Stimulated activated CD8-positive, alpha-beta memory T cell treated with anti-CD3 and anti-CD28 coated beads, Interleukin-12 subunit alpha, Interleukin-12 subunit beta, amount 100 ng/mL, for 4 hours (primary cell): Measurements from ENCODE around the gene RBM22.

Source experiments
- DNase-seq: peaks from one replicate; pipeline ENCODE4 v3.0.0-alpha.2; 2020; ENCODE audit warnings: low read depth

Gene RBM22

DNA sequence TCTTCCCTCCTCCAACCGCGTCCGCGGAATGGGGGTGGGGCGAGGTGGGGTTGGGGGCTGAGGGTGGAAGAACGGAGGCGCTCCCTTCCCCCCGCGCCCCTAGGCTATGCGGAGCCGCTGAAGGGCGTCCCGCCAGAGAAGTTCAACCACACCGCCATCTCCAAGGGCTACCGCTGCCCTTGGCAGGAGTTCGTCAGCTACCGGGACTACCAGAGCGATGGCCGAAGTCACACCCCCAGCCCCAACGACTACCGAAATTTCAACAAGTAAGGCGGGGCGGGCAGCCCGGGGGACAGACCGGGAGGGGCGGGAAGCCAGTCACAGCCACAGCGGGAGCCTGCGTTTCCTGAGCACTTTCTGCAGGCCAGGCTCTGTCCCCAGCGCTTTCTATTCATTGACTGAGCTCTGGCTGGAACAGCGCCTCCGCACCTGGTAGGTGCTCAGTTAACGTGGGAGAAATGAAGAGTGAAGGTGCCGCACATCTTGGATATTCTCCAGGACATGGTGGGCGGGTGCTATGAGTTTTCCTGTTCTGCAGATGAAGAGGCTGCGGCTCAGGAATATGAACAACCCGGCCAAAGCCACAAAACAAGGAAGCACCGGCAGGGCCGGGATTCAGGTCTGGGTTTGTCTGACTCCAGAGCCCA, 28.5 kb downstream of the RBM22 start:
- DNase-seq = no peak

DNA sequence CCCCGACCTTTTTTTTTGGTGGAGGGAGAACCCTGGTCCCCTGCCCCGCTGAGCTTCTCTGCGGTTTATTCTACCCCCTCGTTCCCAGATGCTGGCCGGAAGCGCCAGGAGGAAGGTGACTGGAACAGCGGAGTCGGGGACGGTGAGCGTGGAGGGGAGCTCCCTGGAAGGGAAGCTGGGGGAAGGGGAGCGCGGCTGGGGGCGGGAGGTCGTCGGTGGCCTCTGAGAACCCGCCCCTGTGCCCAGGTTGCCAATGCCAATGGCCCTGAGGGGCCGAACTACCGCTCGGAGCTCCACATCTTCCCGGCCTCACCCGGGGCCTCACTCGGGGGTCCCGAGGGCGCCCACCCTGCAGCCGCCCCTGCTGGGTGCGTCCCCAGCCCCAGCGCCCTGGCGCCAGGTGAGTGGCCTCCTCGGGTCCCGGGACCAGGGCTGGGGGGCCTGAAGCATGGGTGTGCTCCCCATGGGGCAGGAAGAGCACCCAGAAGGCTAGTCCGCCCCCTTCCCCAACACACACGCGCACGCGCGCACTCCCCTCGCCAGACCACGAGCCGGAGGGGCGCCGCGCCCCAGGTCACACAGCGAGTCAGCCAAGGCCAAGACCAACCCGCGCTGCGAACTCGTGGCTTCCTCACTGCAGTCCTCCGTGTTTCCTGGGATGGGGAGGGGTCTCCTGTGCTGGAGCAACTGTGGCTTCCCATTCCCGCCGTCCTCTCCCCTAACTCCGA, 29.2 kb downstream of the RBM22 start:
- no peak for DNase-seq

DNA sequence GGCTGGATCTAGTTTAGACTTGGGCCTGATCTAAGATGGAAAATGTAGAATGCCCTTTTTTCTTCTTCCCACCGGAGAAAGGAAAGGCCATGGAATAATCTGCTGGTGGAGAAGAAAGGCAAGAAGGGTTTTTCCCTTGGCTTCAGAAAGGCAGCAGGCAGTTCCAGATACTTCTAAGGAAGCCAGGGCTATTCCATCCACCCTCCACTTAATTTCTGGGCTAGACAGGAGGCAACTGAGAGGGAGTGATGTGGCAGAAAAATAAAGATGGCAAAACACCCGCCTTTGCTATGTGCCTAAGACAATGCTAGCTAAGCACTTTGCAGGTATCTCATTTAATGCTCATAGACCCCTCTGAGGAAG, 29.9 kb downstream of the RBM22 start:
- no peak for DNase-seq

DNA sequence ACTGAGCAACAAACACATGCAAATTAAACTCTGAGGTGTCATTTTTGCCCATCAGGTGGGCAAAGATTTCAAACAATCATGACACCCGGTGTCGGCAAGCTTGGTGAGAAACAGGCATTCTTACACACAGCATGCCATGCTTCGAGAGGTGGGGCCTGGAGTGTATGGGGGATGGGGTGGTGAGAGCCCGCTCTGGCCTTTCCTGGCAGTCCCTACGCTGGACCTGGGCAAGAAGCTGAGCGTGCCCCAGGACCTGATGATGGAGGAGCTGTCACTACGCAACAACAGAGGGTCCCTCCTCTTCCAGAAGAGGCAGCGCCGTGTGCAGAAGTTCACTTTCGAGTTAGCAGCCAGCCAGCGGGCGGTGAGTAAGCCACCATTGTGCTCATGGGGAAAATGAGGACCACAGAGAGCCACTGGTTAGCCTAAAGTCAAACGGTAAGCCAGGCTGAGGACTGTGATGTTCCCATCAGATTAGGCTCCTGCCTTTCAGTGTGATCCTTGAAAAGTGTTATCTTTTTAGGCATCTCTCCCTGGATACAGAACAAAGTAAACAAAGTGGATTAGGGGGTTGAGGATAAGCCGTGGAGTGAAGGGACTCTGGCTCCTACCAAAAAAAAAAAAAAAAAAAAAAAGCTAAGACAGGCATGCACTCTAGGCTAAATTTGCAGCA, 30.5 kb downstream of the RBM22 start:
- DNase-seq = no peak

DNA sequence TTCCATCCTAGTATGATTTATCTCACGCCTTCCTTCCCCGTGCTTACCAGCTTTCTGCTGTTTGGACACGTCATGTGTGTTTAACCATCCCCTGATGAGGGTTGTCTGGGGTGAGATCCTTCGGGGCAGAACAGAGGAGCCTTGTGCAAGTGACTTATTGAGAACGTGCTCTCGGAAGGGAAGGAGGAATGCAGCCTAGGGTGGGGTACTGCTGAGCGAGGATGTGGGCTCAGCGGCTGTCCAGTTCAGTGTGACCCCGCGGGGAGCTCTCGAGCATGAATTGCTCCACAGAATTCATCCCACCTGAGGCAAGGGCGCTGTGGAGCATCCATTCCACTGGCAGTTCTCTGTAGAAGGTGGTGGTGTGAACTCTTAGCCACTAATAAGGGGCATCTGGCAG, 35.8 kb downstream of the RBM22 start:
- no peak for DNase-seq

DNA sequence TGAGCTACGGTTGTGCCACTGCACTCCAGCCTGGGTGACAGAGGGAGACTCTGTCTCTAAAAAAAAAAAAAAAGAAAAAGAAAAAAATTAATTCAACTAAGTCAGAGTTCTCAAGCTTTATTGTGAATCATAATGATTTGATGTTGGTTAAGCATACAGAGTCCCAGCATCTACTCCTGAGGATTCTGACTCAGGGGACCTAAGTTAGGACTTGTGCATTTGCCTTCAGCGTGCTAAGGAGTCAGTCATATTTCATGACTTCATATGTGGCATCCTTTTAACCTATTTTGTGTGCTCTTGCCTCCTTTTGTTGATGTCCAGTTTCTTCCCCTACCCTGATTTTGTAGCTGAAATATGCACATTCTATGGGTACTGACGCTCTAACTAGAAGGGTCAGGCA, 36.9 kb downstream of the RBM22 start:
- no peak for DNase-seq

DNA sequence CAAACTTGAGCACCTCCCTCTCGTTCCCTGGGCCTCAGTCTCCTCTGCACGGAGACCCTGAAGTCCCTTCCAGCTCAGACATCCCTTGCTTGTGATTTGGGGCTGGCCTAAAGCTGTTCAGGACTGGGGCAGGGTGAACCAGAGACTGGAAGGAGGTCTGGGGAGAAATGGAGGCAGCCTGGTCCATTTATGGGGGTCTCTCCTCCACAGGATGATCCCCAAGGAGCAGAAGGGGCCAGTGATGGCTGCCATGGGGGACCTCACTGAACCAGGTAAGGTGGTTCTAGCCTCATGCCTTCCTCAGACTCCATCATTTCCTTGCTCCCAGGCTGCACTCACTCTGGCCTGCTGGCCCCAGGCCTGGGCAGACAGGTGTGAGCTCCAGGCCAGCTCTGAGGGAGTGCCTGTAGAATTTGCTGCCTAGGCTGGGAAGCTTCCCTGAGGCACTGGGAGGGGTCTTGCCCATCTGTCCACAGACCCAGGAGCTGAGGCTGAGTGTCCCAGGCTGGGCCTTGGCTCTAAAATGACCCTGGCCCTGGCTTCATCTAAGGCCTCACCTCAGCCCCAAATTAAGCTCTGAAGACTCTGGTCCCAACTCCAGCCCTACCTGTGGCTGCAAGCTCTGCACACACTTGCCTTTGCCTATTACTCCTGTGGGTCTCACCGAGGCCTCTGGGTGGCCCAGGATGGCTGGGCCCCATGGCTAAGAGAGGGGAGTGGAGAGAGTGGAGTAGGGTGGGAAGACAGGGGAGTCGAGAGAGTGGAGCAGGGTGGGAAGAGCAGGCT, 37.9 kb downstream of the RBM22 start:
- no peak for DNase-seq

DNA sequence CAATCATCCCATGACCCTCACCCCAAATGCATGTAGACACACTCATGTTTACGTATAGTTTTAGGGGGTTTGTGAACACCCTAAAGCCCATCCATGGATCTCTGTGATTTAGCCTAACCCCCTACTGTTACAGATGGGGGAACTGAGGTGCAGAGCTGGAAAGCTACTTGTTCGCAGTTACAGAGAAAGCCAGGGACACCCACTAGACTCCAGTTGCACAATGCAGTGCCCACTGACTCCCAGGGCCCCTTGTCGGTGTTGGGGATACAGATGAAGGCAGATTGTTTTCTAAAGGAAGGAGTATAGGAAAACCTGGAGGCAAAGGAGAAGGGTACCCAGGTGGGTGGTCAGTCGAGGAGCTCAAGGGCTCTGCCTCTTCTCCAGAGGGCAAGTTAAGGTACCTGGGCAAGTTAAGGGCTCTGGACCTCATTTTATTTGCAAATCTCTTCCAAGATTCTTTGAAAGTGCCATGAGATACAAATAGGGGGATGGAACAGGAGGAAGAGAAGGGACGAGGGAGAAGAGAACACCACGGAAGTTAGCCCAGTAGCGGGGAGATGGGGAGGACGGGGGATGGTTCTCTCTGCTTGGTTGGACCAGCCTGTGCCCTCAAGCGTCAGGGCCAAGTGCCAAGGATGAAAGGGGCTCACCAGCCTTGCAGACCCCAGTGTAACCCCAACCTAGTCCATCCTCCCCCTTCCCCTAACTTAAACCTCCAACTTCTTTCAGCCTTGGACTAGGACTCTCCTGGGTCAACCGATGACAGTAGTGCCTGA, 38.9 kb downstream of the RBM22 start:
- no peak for DNase-seq

DNA sequence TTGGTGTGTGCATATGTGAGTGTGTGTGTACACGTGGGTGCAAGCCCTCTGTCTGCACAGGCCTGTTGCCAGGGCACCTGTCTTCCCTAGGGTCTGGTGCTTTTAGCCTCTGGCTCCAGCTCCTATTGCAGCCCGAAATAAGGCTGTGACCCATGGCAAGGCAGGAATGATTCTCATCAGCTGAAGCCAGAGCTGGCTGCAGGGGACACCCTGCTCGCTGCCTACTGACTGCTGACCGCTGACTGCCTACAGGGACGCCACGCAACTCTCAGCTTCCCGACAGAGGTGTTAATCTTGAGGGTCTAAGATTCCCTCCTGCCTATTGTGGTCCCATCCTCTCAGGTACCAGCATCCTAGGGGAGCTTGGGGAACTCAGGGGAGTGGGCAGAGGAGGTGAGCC, 39.8 kb downstream of the RBM22 start, which contains the start of gene MYOZ3:
Gene MYOZ3 (plus strand): TSS at position 166 of the 400 bp plus-strand sequence. CDS start 1,691 bp downstream, outside the sequence.
- no peak for DNase-seq

DNA sequence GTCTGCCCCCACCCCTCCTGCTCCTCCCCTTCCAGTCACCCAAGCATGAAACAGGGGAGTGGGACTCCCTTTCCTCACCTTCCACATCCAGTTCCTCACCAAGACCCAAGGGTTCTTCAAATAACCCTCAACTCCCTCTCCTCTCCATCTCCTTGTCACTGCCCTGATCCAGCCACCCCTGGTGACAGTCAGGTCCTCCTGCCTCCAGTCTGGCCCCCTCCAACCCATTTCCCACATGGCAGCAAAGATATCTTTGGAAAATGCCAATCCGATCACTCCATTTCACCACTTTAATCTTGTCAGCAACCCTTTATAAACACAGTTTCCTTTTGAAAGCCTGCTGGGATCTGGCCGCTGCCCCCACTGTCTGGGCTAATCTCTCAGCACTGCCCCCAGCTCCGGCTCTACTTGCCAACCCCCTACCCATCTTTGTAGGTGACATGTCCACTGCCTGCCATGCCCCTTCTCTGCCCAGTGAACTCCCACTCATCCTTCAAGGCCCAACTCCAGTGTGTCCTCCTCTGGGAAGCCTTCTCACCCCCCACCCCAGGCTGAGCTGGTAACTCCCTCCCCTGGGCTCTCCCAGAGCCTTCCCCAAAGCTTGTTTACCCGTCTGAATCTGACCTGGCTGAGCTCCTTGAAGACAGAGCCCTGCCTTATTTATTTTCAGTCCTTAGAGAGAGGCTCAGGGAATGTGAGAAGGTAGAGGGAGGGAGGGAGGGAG, 40.6 kb downstream of the RBM22 start:
- no peak for DNase-seq

DNA sequence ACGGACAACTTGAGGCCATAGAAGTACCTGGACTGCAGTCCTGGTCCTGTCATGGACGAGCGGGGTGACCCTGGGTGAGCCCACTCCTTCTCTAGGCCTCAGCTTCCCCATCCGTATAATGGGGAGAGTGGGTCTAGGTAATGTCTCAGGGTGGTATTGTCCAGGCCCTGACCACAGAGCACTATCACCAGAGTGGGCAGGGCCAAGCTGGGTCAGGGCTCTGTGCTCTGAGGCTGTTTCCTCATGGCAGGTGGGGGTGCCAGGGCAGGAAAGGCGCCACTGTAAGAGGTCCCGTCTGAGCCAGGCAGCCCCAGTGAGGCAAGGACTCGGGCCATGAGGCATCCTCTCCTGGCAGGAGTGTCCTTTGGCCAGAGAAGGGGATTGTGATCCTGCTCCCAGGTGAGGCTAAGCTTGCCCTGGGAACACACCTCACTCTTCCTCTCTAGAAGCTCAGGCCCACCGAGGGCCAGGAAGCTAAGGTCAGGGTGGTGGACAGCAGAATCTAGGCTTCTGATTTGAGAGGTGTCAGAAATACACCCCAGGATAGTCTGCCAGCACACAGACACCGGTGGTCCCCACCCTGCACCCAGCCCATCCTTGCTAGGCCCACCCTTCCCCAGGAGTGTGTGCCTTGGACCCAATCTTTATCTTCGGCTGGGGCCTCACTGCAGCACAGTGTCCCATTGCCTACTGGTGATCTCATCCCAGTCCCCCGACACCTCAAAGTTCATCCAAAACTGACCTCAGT, 41.3 kb downstream of the RBM22 start:
- no peak for DNase-seq

DNA sequence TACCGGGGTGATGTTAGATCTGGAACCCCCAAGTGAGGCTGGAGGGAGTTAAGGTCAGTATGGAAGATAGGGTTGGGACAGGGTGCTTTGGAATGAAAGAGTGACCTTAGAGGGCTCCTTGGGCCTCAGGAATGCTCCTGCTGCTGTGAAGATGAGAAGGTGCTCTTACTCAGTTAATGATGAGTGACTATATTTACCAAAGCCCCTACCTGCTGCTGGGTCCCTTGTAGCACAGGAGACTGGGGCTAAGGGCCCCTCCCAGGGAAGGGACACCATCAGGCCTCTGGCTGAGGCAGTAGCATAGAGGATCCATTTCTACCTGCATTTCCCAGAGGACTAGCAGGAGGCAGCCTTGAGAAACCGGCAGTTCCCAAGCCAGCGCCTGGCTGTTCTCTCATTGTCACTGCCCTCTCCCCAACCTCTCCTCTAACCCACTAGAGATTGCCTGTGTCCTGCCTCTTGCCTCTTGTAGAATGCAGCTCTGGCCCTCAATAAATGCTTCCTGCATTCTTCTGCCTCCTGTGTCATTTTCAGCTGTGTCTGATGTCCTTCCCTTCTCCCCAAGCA, 42.1 kb downstream of the RBM22 start:
- DNase-seq = no peak

DNA sequence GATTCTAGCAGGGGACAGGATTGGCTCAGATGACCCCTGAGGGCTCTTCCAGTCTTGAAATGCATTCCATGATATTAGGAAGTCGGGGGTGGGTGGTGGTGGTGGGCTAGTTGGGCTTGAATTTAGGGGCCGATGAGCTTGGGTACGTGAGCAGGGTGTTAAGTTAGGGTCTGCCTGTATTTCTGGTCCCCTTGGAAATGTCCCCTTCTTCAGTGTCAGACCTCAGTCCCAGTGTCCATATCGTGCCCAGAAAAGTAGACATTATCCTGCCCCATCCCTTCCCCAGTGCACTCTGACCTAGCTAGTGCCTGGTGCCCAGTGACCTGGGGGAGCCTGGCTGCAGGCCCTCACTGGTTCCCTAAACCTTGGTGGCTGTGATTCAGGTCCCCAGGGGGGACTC, 42.7 kb downstream of the RBM22 start:
- no peak for DNase-seq

DNA sequence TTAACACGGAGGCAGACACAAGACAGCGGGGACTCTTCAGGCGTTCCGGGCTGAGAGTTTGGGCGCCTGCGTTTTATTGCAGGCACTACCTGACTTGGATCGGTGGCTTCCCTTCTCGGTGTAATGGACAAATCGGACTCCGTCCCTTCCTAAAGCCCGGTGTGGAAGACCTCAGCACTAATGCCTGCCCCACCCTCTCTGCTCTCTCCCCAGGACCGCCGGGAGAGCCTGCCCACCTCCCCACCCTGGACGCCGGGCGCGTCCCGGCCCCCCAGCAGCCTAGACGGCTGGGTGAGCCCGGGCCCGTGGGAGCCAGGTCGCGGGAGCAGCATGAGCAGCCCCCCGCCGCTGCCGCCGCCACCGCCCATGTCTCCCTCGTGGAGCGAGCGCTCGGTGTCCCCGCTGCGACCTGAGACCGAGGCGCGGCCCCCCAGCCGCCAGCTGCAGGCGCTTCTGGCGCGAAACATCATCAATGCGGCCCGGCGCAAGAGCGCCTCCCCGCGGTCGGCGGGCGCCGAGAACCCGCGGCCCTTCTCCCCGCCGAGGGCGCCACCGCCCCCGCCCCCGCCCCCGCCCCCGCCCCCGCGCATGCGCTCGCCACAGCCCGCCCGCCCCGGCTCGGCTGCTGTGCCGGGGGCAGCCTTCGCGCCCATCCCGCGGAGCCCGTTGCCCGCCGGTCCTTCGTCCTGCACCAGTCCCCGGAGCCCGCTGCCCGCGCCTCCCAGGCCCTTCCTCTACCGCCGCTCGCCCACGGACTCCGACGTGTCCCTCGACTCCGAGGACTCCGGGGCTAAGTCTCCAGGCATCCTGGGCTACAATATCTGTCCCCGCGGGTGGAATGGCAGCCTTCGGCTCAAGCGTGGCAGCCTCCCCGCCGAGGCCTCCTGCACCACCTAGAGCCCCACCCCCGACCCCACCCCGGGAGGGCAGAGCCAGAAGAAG, 44.4 kb downstream of the RBM22 start:
- DNase-seq = peak; percentile 61

DNA sequence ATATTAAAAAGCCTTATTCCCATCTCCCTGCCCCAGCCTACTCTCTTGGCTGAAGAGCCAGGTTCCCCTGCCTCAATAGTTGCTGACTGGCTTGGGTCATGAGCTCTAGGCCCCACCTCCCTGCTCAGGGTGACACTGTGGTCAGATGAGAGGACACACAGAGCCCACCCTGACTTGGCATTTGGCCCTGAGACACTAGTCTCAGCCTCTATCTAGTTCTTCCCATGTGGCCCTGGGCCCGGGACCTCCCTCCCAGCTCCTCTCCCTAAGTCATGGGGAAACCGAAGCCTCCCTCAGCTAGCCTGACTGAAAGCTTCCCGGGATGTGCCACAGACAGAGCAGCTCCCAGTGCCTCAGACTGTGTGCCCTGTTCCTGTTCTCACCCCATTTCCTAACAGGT, 45.6 kb downstream of the RBM22 start:
- DNase-seq = no peak

DNA sequence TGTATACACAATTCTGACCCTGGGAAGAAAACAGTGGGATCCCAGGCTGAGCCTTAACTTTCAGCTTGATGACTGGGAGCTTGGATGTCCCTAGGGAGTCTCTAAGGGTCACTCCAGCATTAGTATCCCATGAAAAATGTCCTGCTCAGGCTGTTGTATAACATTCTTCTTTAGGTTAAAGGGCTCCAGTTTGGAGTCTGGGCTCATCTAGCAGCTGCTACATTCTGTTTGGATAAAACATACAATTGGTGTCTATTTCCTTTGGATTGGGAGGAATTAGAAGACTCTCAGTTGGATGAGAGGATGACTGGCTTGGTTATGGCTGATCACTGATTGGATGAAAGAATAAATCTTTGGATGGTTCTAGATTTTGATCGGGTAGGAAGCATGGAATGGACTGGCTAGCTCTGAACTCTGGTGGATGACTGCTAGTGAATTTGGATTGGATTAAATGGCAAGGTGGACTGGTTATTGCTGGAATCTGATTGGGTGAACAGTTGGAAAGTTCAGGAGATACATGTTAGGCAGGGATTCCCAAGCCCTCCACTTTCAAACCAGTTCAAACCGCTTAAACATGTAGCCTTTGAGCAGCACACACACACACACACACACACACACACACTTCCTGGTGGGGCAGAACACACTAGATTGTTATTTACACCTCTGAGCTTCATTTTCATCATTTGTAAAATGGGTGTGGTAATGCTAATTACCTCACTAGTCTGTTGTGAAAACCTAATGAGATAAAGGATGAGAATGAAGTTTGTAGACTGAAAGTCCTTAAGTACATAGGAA, 46.9 kb downstream of the RBM22 start:
- DNase-seq = no peak

DNA sequence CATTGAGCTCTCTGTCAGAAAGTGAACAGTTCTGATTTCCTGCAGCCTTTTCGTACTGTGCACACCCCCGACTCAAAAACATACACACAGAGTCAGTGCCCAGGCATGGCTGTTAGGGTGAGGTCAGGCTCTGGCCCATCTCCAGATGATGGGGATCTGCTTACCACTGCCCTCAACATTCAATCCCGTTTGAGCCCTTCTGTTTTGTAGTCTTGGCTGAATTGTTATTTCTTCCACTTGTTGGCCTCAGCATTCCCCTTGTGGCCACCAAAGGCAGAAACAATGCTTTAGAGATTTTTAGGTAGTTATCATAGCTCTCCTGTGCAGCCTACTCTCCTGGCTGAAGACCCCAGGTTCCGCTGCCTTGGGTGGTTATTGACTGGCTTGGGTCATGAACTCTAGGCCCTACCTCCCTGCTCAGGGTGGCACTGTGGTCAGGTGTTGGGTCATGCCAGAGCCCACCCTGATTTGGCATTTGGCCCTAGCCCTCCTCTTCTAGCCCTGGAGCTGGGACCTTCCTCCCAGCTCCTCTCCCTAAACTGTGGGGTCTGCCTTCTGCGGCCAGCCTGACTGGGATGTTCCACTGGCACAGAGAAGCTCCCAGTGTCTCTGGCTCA, 47.6 kb downstream of the RBM22 start:
- no peak for DNase-seq
